ENCODE data around the gene NAP1L4.

GRCh38 chr11:2915473-2915872 is 76.7 kb downstream of the NAP1L4 start:
- TF ChIP-seq CTCF (conservative IDR thresholded peaks at IDR 0.05; ENCODE audit: low read depth, low read length) (no peak), MAZ (IDR thresholded peaks at IDR 0.05; ENCODE audit: borderline replicate concordance, low read depth, low read length) (no peak), RFX5 (IDR thresholded peaks at IDR 0.05; ENCODE audit: low read depth, low read length) (no peak), MXI1 (IDR thresholded peaks at IDR 0.05; ENCODE audit: borderline replicate concordance, low read depth, low read length) (no peak), POLR2A (IDR thresholded peaks at IDR 0.05; ENCODE audit: low read depth, low read length) (no peak)

All from IMR-90 (cell line).